ENCODE measurements around the gene FAM98A. TPM values are rescaled to one million over a fixed set of nuclear protein-coding genes. Genes with fewer than 3 reads are reported as not detected.

Gene FAM98A
- total RNA-seq, 4 donors from 2014 or later: 21.4 to 59.9 (median 30.8) TPM

- TF ChIP-seq POLR2A (IDR thresholded peaks at IDR 0.05) (no peak), EP300 (IDR thresholded peaks at IDR 0.05) (no peak), POLR2AphosphoS5 (IDR thresholded peaks at IDR 0.05) (no peak), CTCF (IDR thresholded peaks at IDR 0.05) (no peak)
- Histone ChIP-seq H3K4me3 (no peak overlapping the region), H3K36me3 (no peaks in the 10 kb centered on the region), H3K27ac (no peak overlapping the region), H3K4me1 (no peaks in the 10 kb centered on the region), H3K9me3 (no peaks in the 10 kb centered on the region), H3K27me3 (no peaks in the 10 kb centered on the region)
- 91% methylated on average over 6 of the region's 6 CpGs for WGBS
- no peak for DNase-seq (ENCODE audit: low spot score in 2 of 2)
Measured at GRCh38 chr2:33573657-33574056, 25.4 kb downstream of the FAM98A start.

- TF ChIP-seq EP300 (IDR thresholded peaks at IDR 0.05): no peak
- no peak for TF ChIP-seq POLR2A (IDR thresholded peaks at IDR 0.05)
- TF ChIP-seq POLR2AphosphoS5 (IDR thresholded peaks at IDR 0.05): no peak
- TF ChIP-seq CTCF (IDR thresholded peaks at IDR 0.05): no peak
- Histone ChIP-seq H3K4me1 (no peaks in the 10 kb centered on the region), H3K9me3 (no peaks in the 10 kb centered on the region), H3K4me3 (no peak overlapping the region), H3K36me3 (no peaks in the 10 kb centered on the region), H3K27me3 (no peaks in the 10 kb centered on the region), H3K27ac (no peak overlapping the region)
- DNase-seq (ENCODE audit: low spot score in 2 of 2): no peak
- 76% methylated on average over 2 of the region's 2 CpGs for WGBS
Measured at GRCh38 chr2:33570681-33571080, 28.4 kb downstream of the FAM98A start.

- DNase-seq (ENCODE audit: low spot score in 2 of 2): no peak
- H3K27ac ChIP-seq: no peak overlapping the region
- no peaks in the 10 kb centered on the region for H3K9me3 ChIP-seq
- no peaks in the 10 kb centered on the region for H3K27me3 ChIP-seq
- H3K36me3 ChIP-seq: no peaks in the 10 kb centered on the region
- H3K4me3 ChIP-seq: no peak overlapping the region
- TF ChIP-seq POLR2A (IDR thresholded peaks at IDR 0.05): no peak
- no peaks in the 10 kb centered on the region for H3K4me1 ChIP-seq
Measured at GRCh38 chr2:33561872-33562271, 37.2 kb downstream of the FAM98A start.

- Histone ChIP-seq H3K4me1 (peaks cover under 1% of the 10 kb centered on the region), H3K4me3 (no peak overlapping the region), H3K9me3 (no peaks in the 10 kb centered on the region), H3K36me3 (no peaks in the 10 kb centered on the region), H3K27ac (no peak overlapping the region), H3K27me3 (no peaks in the 10 kb centered on the region)
- TF ChIP-seq POLR2AphosphoS5 (IDR thresholded peaks at IDR 0.05) (no peak), CTCF (IDR thresholded peaks at IDR 0.05) (no peak), EP300 (IDR thresholded peaks at IDR 0.05) (no peak), POLR2A (IDR thresholded peaks at IDR 0.05) (no peak)
- DNase-seq (ENCODE audit: low spot score in 2 of 2): no peak
- 64% methylated on average over 2 of the region's 2 CpGs for whole genome bisulfite sequencing
Measured at GRCh38 chr2:33560017-33560416, 39.1 kb downstream of the FAM98A start.

- no peak for DNase-seq (ENCODE audit: low spot score in 2 of 2)
- Histone ChIP-seq H3K36me3 (no peaks in the 10 kb centered on the region), H3K9me3 (no peaks in the 10 kb centered on the region), H3K4me3 (no peak overlapping the region), H3K27ac (no peak overlapping the region), H3K27me3 (no peaks in the 10 kb centered on the region), H3K4me1 (peaks cover 6% of the 10 kb centered on the region)
- WGBS: 76% methylated on average over 3 of the region's 3 CpGs
- TF ChIP-seq POLR2A (IDR thresholded peaks at IDR 0.05) (no peak), CTCF (IDR thresholded peaks at IDR 0.05) (no peak), EP300 (IDR thresholded peaks at IDR 0.05) (no peak), POLR2AphosphoS5 (IDR thresholded peaks at IDR 0.05) (no peak)
Measured at GRCh38 chr2:33559328-33559727, 39.8 kb downstream of the FAM98A start.

GRCh38 chr2:33555681-33556080 lies 43.4 kb downstream of the FAM98A start:
- 78% methylated on average over 3 of the region's 3 CpGs for WGBS
- H3K9me3 ChIP-seq: no peaks in the 10 kb centered on the region
- no peaks in the 10 kb centered on the region for H3K36me3 ChIP-seq
- no peaks in the 10 kb centered on the region for H3K27me3 ChIP-seq
- TF ChIP-seq POLR2A (IDR thresholded peaks at IDR 0.05): no peak
- TF ChIP-seq CTCF (IDR thresholded peaks at IDR 0.05): no peak
- no peak for TF ChIP-seq EP300 (IDR thresholded peaks at IDR 0.05)
- TF ChIP-seq POLR2AphosphoS5 (IDR thresholded peaks at IDR 0.05): no peak
- no peak overlapping the region for H3K27ac ChIP-seq
- H3K4me3 ChIP-seq: no peak overlapping the region
- peaks cover 6% of the 10 kb centered on the region for H3K4me1 ChIP-seq
- no peak for DNase-seq (ENCODE audit: low spot score in 2 of 2)

Data from suprapubic skin (tissue), 4 donors.